NCI-H187 (cell line): ENCODE data around the gene FRMD5.

Experiments
- DNase-seq, 2 experiments: peaks; one replicate each; lab custom pipeline; 2025; lab: John Stamatoyannopoulos, UW

FRMD5 gene

DNA sequence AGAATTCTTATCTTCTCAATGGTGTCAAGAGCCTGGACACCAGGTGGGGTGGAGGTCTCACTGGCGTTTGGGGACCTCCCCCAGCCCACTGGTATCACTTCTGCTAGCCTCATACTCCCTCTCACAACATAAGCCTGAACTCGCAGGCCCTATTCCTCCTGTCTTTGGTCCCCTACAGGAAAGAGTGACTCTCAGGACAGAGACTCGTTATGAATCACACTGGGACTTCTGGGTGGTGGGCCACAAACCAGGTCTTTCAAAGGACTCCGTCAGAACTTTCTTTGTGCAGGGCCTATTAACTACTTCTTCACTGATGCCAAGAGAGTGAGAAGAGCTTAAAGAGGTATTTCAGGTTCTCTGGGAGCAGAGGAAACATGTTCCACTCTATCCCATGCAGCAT, 267.9 kb downstream of the FRMD5 start:
- no peak for DNase-seq

DNA sequence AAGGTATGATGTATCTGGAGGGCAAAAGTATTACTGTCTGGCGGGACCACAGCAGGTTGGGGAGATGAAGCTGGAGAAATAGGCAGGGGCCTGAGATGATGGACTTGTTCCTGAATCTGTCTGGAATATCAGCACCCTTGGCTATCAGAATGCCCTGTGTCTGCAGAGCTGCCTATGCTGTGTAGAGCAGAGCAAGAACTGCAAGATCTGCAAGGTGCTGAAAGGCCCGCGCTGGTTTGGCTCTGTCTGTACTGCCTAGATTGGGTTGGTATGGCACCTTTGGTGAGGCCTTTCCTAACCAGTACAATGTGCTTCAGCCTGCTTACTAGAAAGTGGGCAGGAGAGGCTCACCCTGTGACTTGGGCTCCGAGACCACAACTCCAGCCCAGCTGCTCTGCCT, 271.5 kb downstream of the FRMD5 start:
- no peak for DNase-seq

GRCh38 chr15:43922021-43922420, 273.1 kb downstream of the FRMD5 start:
- DNase-seq: no peak

DNA sequence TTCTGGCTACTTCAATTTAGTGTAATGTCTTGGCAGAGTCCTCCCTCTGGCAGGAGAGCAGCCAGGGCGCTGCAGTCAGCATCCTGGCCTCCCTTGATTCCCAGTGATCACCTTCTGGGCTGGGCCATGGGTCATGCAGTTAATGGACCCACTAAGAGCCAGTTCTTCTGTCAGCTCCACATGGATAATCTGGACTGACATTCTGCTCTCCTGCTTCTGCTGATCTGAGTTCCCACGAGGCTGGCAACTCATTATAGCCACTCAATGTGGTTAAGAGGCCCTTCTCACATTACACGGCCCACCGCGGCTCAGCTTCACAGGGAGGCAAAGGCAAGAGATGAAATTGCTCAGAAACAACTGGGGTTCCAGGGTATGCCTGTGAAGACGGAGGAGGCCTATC, 274.3 kb downstream of the FRMD5 start:
- peak; percentile 42 to 46 for DNase-seq

- no peak for DNase-seq
Observed at GRCh38 chr15:43920254-43920600, 274.8 kb downstream of the FRMD5 start.

DNA sequence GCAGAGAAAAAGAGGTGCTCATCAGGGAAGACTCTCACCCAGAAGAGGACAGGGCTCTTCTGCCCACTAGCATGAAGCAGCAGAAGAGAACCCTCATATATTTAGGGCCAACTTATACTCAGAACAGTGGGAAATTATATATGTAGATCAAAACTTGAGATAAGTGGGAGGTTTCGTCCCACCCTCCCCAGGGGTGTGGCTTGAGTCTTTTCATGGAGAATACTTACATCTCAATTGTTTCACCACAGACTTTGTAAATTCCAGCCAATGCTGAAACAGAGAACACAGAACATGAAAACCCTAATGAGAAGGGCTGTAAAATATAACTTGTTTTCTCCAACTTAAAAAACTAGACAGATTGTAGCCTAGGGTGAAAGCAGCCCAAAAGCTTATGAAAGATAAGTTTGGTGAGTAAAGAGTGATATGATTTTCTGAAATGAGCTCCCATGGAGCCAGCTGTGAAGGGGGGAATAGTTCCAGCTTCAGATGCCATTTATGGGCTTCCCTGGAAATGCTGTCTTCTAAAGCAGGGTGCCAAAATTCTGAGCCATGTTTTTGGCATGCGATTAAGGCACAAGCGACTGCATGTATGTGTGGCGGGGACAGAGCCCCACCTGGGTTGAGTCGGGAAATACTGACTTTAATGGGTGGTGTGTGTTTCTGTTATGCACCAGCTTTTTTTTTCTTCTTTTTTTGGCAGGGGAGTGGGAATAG, 275.4 kb downstream of the FRMD5 start:
- no peak for DNase-seq

DNA sequence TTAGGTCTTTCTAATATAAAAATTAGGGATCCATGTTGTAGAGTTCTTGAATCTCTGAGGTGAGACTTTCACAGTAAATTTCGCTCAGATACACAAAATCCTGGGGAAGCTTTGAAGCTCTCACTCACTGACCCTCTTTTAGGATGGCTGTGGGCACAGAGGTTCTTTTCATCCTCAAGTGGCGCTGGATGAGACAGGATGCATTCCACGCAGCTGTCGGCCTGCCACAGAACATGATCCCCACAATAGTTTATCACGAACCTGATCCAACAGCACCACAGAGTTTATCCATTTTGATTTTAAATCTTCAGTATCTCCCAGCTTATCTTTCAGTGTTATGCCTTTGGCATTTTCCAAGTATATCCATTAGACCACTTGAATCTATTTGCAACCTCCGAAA, 276.4 kb downstream of the FRMD5 start:
- DNase-seq: no peak

DNA sequence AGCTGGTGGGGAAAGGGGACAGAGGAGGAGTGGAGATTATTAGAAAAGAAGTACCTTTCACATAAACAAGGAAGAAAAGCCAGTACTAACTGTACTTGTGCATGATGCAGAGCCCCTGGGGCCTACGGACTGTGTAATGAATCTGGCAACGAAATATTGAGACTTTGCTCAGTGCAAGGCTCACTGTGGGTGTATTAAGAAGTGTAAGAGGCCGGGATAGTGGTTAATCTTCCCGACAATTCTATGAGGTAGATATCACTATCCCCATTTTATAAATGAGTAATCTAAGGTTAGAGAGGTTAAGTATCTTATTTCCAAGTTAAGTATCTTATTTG, 278.8 kb downstream of the FRMD5 start:
- DNase-seq: no peak

DNA sequence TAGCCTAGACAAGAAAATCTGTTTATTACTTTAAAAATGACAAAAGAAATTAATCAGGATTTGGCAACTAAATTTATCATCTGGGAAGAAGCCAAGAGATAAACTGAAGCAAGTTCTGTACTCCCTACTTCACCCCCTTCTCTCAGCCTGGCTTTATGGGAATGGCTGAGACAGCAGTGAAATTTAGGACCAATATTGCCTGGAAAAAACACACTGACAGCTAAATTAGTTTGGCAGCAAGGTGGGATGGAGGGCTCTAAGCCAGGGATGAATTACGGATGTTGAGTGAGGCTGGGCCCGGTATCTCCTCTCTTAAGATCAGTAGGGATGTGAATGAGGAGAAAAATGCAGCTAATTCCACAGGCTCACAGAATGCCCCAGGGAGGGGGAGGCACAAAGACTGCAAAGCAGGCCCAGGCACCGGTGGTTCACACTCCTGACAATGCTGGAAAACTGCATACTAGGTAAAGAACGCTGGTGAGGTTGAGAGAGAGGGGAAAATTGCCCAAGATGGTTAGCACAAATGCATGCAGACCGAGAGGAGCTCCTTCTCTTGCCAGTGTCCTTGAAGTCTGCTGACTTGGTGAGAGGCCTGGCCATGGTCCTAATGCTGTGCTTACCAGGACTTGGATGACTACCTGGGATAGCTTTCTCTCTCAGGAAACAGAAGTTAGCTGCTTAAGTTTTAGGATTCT, 279.3 kb downstream of the FRMD5 start:
- DNase-seq: no peak

DNA sequence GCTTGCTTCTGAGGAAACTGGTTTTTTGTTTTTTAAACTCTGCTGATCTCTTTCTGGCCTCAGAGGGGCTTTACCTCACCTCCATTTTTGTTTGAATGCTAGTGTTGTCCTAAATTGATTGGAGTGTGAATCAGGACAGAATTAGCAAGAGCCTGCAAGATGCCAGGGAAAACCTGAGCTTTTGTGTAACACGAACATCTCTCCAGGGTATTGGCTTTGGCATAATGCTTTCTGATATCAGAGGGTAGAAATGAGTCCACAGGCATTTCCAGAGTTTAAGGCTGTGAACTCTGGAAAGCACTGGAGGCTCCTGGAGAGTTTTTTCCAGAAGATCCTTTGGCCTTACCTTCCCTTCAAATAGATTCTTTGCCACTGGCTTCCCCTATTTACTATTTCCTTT, 281.1 kb downstream of the FRMD5 start:
- DNase-seq: no peak

DNA sequence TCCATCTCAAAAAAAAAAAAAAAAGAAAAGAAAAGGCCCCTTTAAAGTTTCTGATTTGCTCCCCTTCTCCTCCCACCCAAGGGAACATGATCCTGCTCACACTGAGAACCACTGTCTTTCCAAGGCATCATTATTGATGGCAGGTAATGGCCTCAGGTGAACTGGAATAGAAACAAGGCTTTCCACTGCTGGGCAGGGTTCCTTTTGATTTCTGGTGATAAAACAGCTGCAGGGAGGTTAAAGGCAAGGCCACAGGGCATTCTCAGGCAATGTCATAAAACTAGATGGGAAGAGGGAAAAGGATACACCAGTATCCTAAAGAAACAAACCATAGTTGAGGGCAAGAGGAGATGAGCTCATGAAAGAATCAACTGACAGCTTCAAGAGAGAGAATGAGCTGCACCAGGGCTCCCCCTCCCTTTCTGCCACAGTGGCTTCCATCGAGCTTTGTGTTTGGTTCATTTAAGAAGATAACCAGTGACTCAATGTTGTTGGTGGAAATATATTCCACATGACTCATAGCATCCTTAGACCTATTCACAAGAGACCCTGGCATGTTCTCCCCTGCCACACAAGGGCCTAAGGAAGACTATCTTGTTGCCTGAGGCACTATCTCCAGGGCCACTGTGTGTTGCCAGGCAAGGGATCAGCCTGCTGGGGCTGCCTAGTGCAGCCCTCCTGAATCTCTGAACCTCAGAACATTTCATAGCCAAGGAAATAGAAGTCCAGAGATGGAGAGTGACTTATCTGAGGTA, 281.9 kb downstream of the FRMD5 start:
- no peak for DNase-seq

DNA sequence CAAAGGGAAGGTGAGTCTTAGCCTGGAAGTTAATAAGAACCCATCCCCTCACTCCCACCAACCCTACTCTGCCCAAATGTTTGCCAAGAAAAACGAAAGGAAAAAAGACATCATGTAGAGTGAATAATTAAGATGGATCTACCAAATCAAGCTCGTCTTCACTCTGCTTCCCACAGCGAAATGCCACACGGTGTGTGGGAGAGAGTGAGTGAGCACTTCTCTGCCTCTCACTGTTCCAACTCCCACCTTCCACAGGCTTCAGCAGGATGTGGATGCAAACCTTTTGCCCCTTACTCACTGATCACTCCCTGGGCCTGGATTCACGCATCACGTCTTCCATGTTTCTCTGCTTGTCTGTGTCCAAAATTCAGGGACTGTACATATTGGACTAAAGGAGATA, 282.9 kb downstream of the FRMD5 start:
- no peak for DNase-seq

DNA sequence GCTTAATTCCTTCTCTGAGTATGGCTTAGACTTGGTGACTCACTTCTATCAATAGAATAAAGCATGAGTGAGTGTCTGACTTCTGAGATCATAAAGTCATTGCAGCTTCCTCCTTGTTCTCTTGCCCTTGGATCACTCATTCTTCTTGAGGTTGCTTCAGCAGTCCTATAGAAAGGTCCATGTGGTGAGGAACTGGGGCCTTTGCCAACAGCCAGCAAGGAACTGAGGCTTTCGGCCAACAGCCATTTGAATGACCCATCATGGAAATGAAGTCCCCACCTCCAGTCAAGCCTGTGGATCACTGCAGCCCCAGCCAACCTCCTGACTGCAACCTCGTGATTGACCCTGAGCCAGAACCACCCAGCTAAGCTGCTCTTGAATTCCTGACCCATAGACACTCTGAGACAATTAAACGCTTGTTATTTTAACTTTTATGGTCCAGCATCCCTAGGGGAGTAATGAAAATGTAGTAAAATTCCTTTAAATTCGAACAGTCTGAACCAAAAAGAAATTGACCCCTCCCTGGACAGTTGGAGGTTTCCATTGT, 283.8 kb downstream of the FRMD5 start:
- DNase-seq: no peak

DNA sequence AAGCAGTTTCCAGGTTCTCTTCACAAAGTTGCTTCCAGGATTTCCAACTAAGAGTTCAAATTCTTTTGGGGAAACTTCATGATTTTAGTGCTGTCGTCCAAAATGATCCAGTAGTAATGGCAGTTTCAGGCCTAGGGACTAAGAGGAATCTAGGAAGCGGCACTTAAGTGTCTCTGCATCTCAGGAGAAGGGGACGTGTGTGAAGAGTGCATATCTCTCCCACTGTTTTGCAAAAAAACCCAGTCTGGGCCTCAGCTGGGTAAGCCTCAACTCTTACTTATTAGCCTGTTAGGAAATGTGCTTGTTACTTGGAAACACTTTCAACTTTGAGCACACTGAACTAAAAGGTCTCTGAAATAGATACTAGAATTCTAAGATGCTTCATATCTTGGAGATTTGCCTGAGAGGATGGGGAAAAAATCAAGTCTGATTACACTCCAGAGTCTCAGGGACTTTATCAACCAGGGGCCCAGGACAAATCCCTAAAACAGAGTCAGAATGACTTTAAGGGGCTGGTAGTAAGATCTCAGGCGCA, 286.5 kb downstream of the FRMD5 start:
- DNase-seq: no peak

GRCh38 chr15:43905755-43906154, 289.3 kb downstream of the FRMD5 start:
- no peak for DNase-seq

DNA sequence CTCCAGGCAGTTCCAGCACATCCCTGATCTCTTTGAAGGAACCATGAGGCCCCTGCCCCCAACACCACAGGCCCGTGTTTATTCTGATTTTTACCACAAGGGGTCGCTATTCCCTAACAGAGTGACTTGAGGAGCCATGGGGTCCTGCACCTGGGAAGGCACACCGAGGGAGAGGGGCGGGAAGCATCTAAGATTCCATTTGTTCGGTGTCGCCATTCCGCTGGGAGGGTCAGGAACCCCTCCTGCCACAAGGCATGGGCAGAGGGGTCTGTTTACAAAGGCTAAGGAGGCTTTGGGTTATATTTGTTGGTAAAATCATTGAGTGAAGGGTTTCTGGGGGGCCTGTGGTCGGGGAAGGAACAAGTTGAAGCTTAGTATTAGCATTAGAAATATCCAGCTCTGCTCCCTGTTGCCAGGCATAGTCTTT, 291.2 kb downstream of the FRMD5 start:
- peak in 1 of 2 experiments; percentile 4 for DNase-seq

GRCh38 chr15:43901495-43901894, 293.6 kb downstream of the FRMD5 start:
- no peak for DNase-seq

GRCh38 chr15:43900996-43901395, 294.1 kb downstream of the FRMD5 start:
- no peak for DNase-seq

GRCh38 chr15:43899928-43900327, 295.1 kb downstream of the FRMD5 start:
- no peak for DNase-seq

GRCh38 chr15:43898891-43899290, 296.2 kb downstream of the FRMD5 start:
- no peak for DNase-seq

GRCh38 chr15:43896543-43896942, 298.5 kb downstream of the FRMD5 start:
- DNase-seq: no peak

- DNase-seq: no peak
Observed at GRCh38 chr15:43895586-43895985, 299.5 kb downstream of the FRMD5 start.

DNA sequence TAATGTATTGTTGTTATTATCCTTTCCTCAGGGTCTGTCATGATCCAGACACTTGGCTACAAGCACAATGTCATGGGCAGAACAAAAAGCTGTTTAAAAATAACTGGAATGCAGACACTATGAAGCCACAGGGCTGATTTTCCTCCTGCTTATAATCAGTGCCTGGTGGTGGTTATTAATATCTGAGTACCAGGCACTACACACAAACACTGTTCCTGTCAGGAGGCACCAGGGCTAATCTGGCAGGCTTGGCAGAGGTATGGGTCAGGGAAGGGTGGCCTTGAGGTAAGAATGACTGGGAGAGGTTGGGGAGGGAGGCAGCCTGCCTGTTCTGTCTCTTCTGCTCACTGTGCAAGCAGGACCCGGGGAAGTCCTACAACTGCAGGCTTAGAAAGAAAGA, 301.1 kb downstream of the FRMD5 start:
- no peak for DNase-seq
